Osteoblast (primary cell): ENCODE measurements around the gene RPS6KA2. TPM values are rescaled to one million over a fixed set of nuclear protein-coding genes. Genes with fewer than 3 reads are reported as not detected.

Experiments used
- DNase-seq: peaks from one replicate; pipeline ENCODE4 v3.0.0; 2011; ENCODE audit warnings: low spot score, mixed read lengths; ENCODE audit not compliant: insufficient read length; ENCODE audit errors: missing footprints
- H2AFZ ChIP-seq: 2 replicates; pipeline ENCODE4 v1.6.0; 2011; ENCODE audit warnings: mild to moderate bottlenecking, low read length
- H3K27ac ChIP-seq: 2 replicates; pipeline ENCODE4 v1.5.1; 2011; ENCODE audit warnings: mild to moderate bottlenecking, low read depth, low read length, moderate library complexity
- H3K27me3 ChIP-seq: 2 replicates; pipeline ENCODE4 v1.6.0; 2012; ENCODE audit warnings: mild to moderate bottlenecking, control low read depth, inconsistent platforms, low read length, moderate library complexity; ENCODE audit not compliant: insufficient read depth
- H3K36me3 ChIP-seq: 2 replicates; pipeline ENCODE4 v1.5.1; 2011; ENCODE audit warnings: mild to moderate bottlenecking, low read length, control low read depth, moderate library complexity; ENCODE audit not compliant: insufficient read depth
- H3K4me1 ChIP-seq: 2 replicates; pipeline ENCODE4 v1.5.1; 2011; ENCODE audit warnings: mild to moderate bottlenecking, low read length, control low read depth, moderate library complexity; ENCODE audit not compliant: insufficient read depth
- H3K4me2 ChIP-seq: 2 replicates; pipeline ENCODE4 v1.6.0; 2011; ENCODE audit warnings: mild to moderate bottlenecking, low read length; ENCODE audit not compliant: insufficient read depth
- H3K4me3 ChIP-seq: fragments of 200-600 bp; sonication (generic); 3 replicates; pipeline ENCODE4 v1.5.1; 2012; ENCODE audit warnings: mild to moderate bottlenecking, low read length, inconsistent platforms; ENCODE audit not compliant: insufficient read depth
- H3K79me2 ChIP-seq: 2 replicates; pipeline ENCODE4 v1.6.0; 2012; ENCODE audit warnings: mild to moderate bottlenecking, low read length, control low read depth, inconsistent platforms; ENCODE audit not compliant: insufficient read depth
- H3K9me3 ChIP-seq: 2 replicates; pipeline ENCODE4 v1.5.1; 2011; ENCODE audit warnings: low read depth, low read length, control low read depth
- H4K20me1 ChIP-seq: 2 replicates; pipeline ENCODE4 v1.6.0; 2012; ENCODE audit warnings: mild to moderate bottlenecking, low read length, control low read depth; ENCODE audit not compliant: insufficient read depth
- total RNA-seq: library from RNA; depleted of rRNA; stranded (reverse); fragments of >200 nt; gene quantifications from 2 replicates; pipeline ENCODE4 v1.2.3, GENCODE V29; 2012
- TF ChIP-seq, protein P1 (sequence below): IDR thresholded peaks from 2 replicates; pipeline ENCODE4 v1.5.1; 2011; ENCODE audit warnings: mild to moderate bottlenecking, low read depth, low read length, moderate library complexity; ENCODE audit errors: extremely low read depth

Gene RPS6KA2
- total RNA-seq, 1 donor, result 113 TPM

DNA sequence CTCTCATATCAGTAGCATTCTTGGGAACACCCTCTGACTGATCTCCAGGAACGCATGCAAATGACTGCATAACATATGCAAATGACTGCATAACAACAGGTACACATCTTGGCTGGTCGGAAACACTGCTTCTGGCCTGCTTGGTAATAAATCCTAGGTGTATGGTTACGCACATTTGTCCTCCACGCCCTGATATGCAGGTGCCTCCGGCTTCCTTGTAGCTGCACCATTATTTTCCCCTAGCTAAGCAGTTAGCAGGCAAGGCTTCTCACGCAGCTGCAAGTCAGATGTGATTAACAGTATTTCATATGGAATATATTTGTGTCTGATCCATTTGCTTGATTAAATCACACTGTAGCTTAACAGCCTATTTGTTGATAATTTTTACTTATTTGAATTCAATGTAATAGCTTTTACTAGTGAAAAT, 5.9 kb downstream of the RPS6KA2 start:
- Histone ChIP-seq H3K27ac (peak overlapping the region; percentile 97), H3K36me3 (peaks cover 20% of the 10 kb centered on the region), H3K4me2 (peak overlapping the region; percentile 66), H3K79me2 (peaks cover 76% of the 10 kb centered on the region), H3K4me3 (no peak overlapping the region), H2AFZ (no peak overlapping the region), H3K4me1 (peaks cover 58% of the 10 kb centered on the region), H4K20me1 (no peaks in the 10 kb centered on the region), H3K9me3 (no peaks in the 10 kb centered on the region), H3K27me3 (no peaks in the 10 kb centered on the region)
- TF ChIP-seq, protein P1, sequence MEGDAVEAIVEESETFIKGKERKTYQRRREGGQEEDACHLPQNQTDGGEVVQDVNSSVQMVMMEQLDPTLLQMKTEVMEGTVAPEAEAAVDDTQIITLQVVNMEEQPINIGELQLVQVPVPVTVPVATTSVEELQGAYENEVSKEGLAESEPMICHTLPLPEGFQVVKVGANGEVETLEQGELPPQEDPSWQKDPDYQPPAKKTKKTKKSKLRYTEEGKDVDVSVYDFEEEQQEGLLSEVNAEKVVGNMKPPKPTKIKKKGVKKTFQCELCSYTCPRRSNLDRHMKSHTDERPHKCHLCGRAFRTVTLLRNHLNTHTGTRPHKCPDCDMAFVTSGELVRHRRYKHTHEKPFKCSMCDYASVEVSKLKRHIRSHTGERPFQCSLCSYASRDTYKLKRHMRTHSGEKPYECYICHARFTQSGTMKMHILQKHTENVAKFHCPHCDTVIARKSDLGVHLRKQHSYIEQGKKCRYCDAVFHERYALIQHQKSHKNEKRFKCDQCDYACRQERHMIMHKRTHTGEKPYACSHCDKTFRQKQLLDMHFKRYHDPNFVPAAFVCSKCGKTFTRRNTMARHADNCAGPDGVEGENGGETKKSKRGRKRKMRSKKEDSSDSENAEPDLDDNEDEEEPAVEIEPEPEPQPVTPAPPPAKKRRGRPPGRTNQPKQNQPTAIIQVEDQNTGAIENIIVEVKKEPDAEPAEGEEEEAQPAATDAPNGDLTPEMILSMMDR, result no peak
- DNase-seq, result no peak

- Histone ChIP-seq H3K9me3 (no peaks in the 10 kb centered on the region), H3K79me2 (peaks cover 76% of the 10 kb centered on the region), H3K27ac (peak overlapping the region; percentile 97), H4K20me1 (no peaks in the 10 kb centered on the region), H3K4me2 (peak overlapping the region; percentile 66), H3K4me1 (peaks cover 54% of the 10 kb centered on the region), H3K36me3 (peaks cover 20% of the 10 kb centered on the region), H3K27me3 (no peaks in the 10 kb centered on the region), H3K4me3 (peak overlapping the region; percentile 17), H2AFZ (no peak overlapping the region)
- no peak for DNase-seq
- TF ChIP-seq, protein P1, result no peak
Observed at GRCh38 chr6:166620478-166621113, 6.5 kb downstream of the RPS6KA2 start.

GRCh38 chr6:166619912-166620311, 7.1 kb downstream of the RPS6KA2 start:
- H3K4me2 ChIP-seq, result peak overlapping the region; percentile 66
- no peak overlapping the region for H2AFZ ChIP-seq
- peaks cover 76% of the 10 kb centered on the region for H3K79me2 ChIP-seq
- H3K27ac ChIP-seq, result peak overlapping the region; percentile 97
- H3K4me1 ChIP-seq, result peaks cover 55% of the 10 kb centered on the region
- peaks cover 20% of the 10 kb centered on the region for H3K36me3 ChIP-seq
- peak; percentile 93 for DNase-seq
- H3K4me3 ChIP-seq, result peak overlapping the region; percentile 17
- H3K9me3 ChIP-seq, result no peaks in the 10 kb centered on the region
- H4K20me1 ChIP-seq, result no peaks in the 10 kb centered on the region
- TF ChIP-seq, protein P1, result no peak
- no peaks in the 10 kb centered on the region for H3K27me3 ChIP-seq

DNA sequence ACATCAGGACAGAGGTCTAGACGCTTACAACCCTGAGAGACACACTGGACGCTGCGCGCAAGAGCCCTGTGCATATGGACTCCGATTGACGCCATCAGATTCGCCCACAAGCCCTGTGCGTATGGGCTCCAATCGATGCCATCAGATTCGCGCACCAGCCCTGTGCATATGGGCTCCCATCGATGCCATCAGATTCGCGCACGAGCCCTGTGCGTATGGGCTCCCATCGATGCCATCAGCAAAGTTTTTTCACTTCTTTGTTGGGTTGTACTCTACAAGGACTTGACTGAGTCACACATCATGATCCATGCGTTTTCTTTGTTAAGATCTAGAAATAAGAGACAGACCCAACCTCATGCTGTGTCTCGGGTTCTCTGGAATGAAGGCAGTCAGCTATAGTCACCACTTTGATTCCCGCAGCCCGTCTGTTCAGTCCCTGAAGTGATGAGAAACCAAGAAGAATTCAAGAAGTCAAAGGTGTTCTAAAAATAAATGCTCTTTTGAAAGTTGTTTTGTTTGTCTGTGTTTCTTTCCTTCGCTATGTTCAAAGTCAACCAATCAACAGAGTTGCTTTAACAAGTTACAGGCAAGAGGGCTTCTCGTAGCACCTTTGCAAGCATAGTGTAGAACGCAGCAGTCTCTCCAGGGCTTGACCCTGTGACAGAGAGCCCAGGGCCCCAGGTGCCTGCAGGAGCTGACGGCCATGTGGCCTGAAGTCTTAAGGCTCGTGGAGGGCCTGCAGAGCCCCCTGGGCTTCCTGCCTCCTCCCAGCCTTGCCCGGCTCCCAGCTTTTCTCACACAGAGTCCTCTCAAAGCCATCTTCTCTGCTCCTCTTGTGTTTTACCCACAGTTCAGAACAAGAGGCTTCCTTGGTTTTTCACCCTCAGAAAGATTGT, 7.9 kb downstream of the RPS6KA2 start:
- Histone ChIP-seq H3K27me3 (no peaks in the 10 kb centered on the region), H3K36me3 (peaks cover 20% of the 10 kb centered on the region), H3K4me1 (peaks cover 56% of the 10 kb centered on the region), H3K27ac (peak overlapping the region; percentile 97), H3K9me3 (no peaks in the 10 kb centered on the region), H3K79me2 (peaks cover 77% of the 10 kb centered on the region), H2AFZ (no peak overlapping the region), H4K20me1 (no peaks in the 10 kb centered on the region), H3K4me2 (peak overlapping the region; percentile 66), H3K4me3 (peak overlapping the region; percentile 4)
- peak; percentile 95 for DNase-seq
- TF ChIP-seq, protein P1, result no peak
